GM12873 (cell line): ENCODE results near the gene GJD4.

Experiments used
- TF ChIP-seq, protein P1 (sequence below): IDR thresholded peaks from 2 replicates; pipeline ENCODE4 v1.5.1; 2012; ENCODE audit warnings: low read depth, mild to moderate bottlenecking, moderate library complexity, low read length, control low read depth; ENCODE audit not compliant: insufficient read depth; ENCODE audit errors: missing control alignments

Gene GJD4

DNA sequence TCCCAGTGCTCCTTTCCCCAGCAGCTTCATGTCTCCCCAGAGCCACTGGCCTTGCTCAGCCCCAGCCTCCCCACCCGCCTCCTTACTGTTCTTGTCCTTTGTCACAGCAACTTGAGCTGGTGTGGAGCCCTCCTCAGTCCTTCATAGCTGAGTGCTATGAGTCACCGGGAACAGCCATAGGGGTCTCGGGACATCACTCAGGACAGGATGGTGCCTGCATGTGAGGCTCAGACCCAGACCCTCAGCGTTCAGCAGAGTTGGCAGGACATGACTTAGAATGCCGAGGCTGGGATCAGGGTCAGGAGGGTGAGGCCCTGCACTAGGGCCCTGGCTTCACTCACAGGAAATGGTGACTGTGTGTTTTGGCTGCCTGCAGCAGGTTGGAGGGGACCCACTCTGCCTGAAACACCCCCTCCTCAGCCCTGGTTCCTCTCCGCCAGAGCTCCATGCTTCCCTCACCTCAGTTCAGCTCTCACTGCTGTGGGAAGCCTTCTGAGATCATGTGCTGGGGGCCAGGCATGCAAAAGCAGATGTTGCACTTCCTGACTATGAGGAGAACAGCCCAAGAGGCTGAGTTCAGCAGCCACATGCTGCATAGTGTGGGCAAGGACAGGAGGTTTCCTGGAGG, 40.7 kb upstream of the GJD4 start:
- TF ChIP-seq, protein P1, sequence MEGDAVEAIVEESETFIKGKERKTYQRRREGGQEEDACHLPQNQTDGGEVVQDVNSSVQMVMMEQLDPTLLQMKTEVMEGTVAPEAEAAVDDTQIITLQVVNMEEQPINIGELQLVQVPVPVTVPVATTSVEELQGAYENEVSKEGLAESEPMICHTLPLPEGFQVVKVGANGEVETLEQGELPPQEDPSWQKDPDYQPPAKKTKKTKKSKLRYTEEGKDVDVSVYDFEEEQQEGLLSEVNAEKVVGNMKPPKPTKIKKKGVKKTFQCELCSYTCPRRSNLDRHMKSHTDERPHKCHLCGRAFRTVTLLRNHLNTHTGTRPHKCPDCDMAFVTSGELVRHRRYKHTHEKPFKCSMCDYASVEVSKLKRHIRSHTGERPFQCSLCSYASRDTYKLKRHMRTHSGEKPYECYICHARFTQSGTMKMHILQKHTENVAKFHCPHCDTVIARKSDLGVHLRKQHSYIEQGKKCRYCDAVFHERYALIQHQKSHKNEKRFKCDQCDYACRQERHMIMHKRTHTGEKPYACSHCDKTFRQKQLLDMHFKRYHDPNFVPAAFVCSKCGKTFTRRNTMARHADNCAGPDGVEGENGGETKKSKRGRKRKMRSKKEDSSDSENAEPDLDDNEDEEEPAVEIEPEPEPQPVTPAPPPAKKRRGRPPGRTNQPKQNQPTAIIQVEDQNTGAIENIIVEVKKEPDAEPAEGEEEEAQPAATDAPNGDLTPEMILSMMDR = no peak

DNA sequence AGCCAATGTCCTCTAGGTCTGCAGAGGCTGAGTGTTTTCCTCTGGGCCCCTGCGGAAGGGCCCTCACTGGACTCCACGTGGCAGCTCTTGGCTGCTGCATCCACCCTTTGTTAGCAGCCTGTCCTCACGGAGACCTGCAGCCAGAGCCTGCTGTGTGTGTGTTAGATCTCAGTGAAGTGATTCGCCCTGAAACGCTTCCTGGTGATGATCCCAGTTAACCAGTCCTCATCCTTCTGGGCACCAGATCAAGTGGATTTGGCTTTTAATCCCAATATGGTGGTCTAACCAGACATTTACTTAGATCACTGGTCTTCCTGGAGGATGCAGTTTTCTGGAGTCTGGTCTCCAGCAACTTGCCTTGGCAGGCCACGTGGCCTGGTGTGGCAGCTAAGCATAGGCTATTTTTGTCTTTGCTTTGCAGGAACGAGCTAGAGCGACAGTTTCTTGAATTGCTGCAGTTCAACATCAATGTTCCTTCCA, 39.5 kb upstream of the GJD4 start:
- TF ChIP-seq, protein P1 = no peak

DNA sequence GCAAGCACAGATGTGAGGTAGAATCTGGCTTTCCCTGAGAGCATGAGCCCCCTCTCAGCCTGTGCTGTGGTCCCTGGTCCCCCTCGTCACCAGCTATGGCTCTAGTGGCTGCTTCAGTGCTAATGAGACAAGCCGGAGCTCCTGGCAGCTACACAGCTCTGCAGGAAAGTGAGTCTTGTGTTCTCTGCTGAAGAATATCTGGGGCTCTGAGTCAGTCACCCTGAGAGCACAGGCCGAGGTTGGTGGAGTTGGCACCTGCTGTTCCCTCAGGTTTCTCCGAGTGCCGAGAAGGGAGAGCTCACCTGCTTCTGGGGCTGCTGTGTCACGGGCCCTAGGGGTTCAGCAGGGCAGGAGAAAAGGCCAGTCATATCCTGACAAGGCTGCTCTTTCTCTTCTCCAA, 37.2 kb upstream of the GJD4 start:
- TF ChIP-seq, protein P1 = no peak

DNA sequence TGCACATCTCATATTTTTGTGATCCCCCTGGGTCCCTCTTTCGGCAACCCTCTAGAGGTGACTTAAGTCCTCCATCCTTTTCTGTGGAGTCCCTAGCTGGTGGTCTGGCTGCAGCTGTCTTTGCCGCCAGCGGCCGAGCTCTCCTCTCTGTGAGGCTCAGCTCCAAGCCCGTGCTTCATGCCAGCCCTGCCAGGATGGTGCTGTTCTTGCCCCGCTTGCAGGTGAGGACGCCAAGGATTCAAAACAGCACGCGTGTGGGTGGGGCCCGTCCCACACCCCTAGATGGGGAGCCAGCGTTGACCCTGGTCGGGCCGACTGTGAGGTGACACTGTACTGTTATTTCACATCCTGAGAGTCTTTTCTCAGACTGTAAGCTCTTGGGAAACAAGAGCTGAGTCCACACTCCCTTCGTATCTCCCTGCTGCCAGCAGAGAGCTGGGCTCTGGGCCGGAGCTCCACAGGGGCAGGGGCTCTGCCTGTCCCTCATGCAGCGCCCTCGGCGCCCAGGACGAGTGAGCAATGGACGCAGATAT, 36.6 kb upstream of the GJD4 start:
- TF ChIP-seq, protein P1 = no peak

DNA sequence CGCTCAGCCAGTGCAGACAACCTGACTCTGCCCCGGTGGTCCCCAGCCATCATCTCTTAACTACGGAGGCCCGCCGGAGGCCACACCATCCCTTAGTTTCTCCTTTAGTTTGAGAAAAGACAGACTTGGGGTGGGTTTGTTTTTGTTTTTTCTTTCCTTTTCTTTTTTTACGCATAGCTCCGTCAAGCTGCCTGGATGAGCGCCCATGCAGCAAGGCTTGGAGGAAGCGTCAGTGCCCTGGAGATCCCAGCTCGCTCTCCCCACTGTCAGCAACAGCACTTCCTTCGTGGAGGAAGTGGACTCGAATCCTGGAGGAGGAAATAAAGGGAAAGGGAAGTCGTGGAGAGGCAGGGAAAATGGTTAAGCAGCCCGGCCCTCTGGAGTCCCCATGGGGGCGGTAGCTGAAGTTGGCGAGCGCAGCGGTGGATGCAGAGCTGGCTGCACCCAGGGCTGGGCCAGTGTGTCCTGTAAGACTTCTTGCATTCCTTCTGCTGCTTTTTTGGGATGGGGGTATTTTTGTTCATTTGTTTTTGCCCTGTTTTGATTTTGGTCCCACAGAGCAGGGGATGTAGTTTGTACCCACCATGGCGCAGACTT, 35.9 kb upstream of the GJD4 start:
- TF ChIP-seq, protein P1 = no peak

DNA sequence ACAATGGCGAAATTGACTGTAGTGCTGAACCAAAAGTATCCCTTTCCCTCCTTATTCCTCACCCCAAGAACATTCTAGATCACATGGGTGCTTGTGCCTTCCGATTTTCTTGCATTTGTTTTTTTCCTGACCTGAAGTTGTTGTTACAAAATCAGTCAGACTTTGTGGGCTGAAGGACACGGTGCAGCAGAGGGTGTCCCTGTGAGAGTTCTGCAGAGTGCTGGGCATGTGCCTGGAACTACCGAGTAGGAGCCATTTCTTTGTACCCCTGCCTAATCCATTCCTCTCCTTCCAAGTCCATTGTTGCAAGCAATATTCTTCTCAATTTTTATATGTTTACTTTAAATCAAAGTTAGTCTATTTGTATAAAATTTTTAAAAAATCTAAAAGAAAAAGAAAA, 35.3 kb upstream of the GJD4 start:
- TF ChIP-seq, protein P1 = no peak

DNA sequence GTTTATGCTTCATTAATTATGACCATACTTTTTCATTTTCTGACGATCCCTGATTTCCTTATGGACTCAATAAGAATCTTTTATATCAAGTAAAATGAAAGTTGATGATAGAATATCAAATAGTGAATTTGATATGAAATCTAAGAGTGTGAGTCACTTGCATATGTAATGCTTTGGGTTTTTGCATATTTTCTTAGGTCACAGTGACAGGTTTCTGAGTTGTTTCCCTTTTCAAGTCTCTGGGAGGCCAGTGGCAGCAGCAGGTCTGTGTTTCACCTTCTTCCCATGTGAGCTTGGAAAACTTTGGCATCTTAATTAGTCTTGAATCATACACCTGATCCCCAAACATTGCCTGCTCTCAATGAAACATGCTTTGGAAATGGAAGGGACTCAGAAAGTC, 34.7 kb upstream of the GJD4 start:
- TF ChIP-seq, protein P1 = no peak
